Choroid plexus epithelial cell (primary cell): ENCODE results near the gene AP1M2.
A peak's percentile ranks its signal among the peaks of the same experiment; 100 is the strongest.
"Not testable (repeated sequence)": the region's sequence is repeated elsewhere in the genome, so short reads cannot be mapped to it uniquely, and the experiment has no call there.

ENCODE experiments used
- DNase-seq: peaks from one replicate; pipeline ENCODE4 v3.0.0-alpha.2; 2010; ENCODE audit warnings: low read depth
- H3K4me3 ChIP-seq: 2 replicates; pipeline ENCODE4 v1.5.1; 2011; ENCODE audit warnings: low read depth, mild to moderate bottlenecking, control low read depth, low read length, moderate library complexity
- CTCF ChIP-seq: conservative IDR thresholded peaks from 2 replicates; pipeline ENCODE4 v1.5.1; 2011; ENCODE audit warnings: low read depth, mild to moderate bottlenecking, control low read depth, inconsistent platforms, low read length, moderate library complexity

AP1M2 gene

GRCh38 chr19:10582091-10582490 lies 5.0 kb downstream of the AP1M2 start:
- no peak for DNase-seq
- TF ChIP-seq CTCF = no peak

GRCh38 chr19:10580979-10581631 lies 6.0 kb downstream of the AP1M2 start:
- no peak overlapping the region for H3K4me3 ChIP-seq

More at GRCh38 chr19:10582091-10582490, 5.0 kb downstream of the AP1M2 start:
- H3K4me3 ChIP-seq = no peak overlapping the region

GRCh38 chr19:10577951-10578350 lies 9.2 kb downstream of the AP1M2 start:
- DNase-seq = no peak
- no peak overlapping the region for H3K4me3 ChIP-seq
- no peak for TF ChIP-seq CTCF

More at GRCh38 chr19:10580979-10581631, 6.0 kb downstream of the AP1M2 start:
- DNase-seq = peak; percentile 96
- peak; percentile 99 for TF ChIP-seq CTCF

GRCh38 chr19:10575011-10575716 lies 11.9 kb downstream of the AP1M2 start:
- no peak for DNase-seq
- H3K4me3 ChIP-seq = no peak overlapping the region
- TF ChIP-seq CTCF = no peak

- no peak for TF ChIP-seq CTCF
- H3K4me3 ChIP-seq = no peak overlapping the region
- no peak for DNase-seq
These were observed 12.7 kb downstream of the AP1M2 start for GRCh38 chr19:10574462-10574861.

GRCh38 chr19:10573793-10574192 lies 13.3 kb downstream of the AP1M2 start:
- H3K4me3 ChIP-seq, DNase-seq: not testable (repeated sequence)

- DNase-seq = peak; percentile 100
- TF ChIP-seq CTCF = no peak
- peak within 1 kb of the TSS; percentile 67 for H3K4me3 ChIP-seq
These were observed 18.1 kb downstream of the AP1M2 start, which contains the start of gene CDKN2D for GRCh38 chr19:10568826-10569651. Gene CDKN2D, minus strand, starts transcription at chr19:10568979. Its CDS starts 326 bp downstream, at chr19:10568653.
